GM12878 (cell line): ENCODE results near the gene ATP5MK. TPM values are rescaled to one million over a fixed set of nuclear protein-coding genes. Genes with fewer than 3 reads are reported as not detected.

Experiments used
- BMI1 ChIP-seq: fragments of 450-650 bp; IDR thresholded peaks from 2 replicates; pipeline ENCODE4 v1.6.1; 2016; ENCODE audit warnings: mild to moderate bottlenecking, moderate library complexity, borderline replicate concordance
- CEBPB ChIP-seq, 2 experiments: fragments of 150-350 bp in 1 of 2; IDR thresholded peaks; 2 replicates each; pipeline ENCODE4 v1.6.1; 2012 to 2014; ENCODE audit warnings: low read depth in 2 of 2, low read length in 2 of 2, borderline replicate concordance in 1 of 2, inconsistent platforms in 1 of 2
- DPF2 ChIP-seq: fragments of 450-650 bp; IDR thresholded peaks from 2 replicates; pipeline ENCODE4 v1.6.1; 2017; ENCODE audit warnings: mild to moderate bottlenecking
- FOXK2 ChIP-seq: fragments of 450-650 bp; IDR thresholded peaks from 2 replicates; pipeline ENCODE4 v1.6.1; 2017; ENCODE audit warnings: mild to moderate bottlenecking, moderate library complexity
- HDAC2 ChIP-seq: fragments of 200-600 bp; sonication (generic); IDR thresholded peaks from 2 replicates; pipeline ENCODE4 v1.6.1; 2017
- IKZF2 ChIP-seq, 2 experiments: fragments of 450-650 bp; IDR thresholded peaks; 2 replicates each; pipeline ENCODE4 v1.6.1; 2017; ENCODE audit warnings: mild to moderate bottlenecking in 2 of 2, moderate library complexity in 2 of 2
- IRF4 ChIP-seq: IDR thresholded peaks from 2 replicates; pipeline ENCODE4 v1.6.1; 2011; ENCODE audit warnings: low read depth, low read length
- MLLT1 ChIP-seq: fragments of 450-650 bp; IDR thresholded peaks from 2 replicates; pipeline ENCODE4 v1.6.1; 2016; ENCODE audit warnings: mild to moderate bottlenecking
- NFIC ChIP-seq: IDR thresholded peaks from 2 replicates; pipeline ENCODE4 v1.6.1; 2012; ENCODE audit warnings: low read depth, mild to moderate bottlenecking, inconsistent platforms, low read length, moderate library complexity
- NR2F1 ChIP-seq: fragments of 450-650 bp; conservative IDR thresholded peaks from 2 replicates; pipeline ENCODE4 v1.6.1; 2017; ENCODE audit warnings: mild to moderate bottlenecking
- NRF1 ChIP-seq: conservative IDR thresholded peaks from 2 replicates; pipeline ENCODE4 v1.6.1; 2011; ENCODE audit warnings: mild to moderate bottlenecking, low read depth, low read length, improper control_type of control experiment
- POLR2AphosphoS2 ChIP-seq: IDR thresholded peaks from 2 replicates; pipeline ENCODE4 v1.6.1; 2011; ENCODE audit warnings: low read depth, mild to moderate bottlenecking, low read length, improper control_type of control experiment, moderate library complexity
- POLR2AphosphoS5 ChIP-seq: IDR thresholded peaks from 2 replicates; pipeline ENCODE4 v1.6.1; 2011; ENCODE audit warnings: mild to moderate bottlenecking, low read length, inconsistent platforms
- RBBP5 ChIP-seq: fragments of 200-600 bp; sonication (generic); conservative IDR thresholded peaks from 2 replicates; pipeline ENCODE4 v1.6.1; 2016
- RELA ChIP-seq: fragments of 450-650 bp; IDR thresholded peaks from 2 replicates; pipeline ENCODE4 v1.8.0; 2014; ENCODE audit warnings: borderline replicate concordance; ENCODE audit not compliant: partially characterized antibody
- SUPT20H ChIP-seq: IDR thresholded peaks from 2 replicates; pipeline ENCODE4 v1.6.1; 2011; ENCODE audit warnings: low read depth, mild to moderate bottlenecking, low read length, moderate library complexity, borderline replicate concordance; ENCODE audit not compliant: control insufficient read depth
- TAF1 ChIP-seq: IDR thresholded peaks from 2 replicates; pipeline ENCODE4 v1.6.1; 2011; ENCODE audit warnings: mild to moderate bottlenecking, low read depth, low read length, borderline replicate concordance
- TBL1XR1 ChIP-seq: IDR thresholded peaks from 2 replicates; pipeline ENCODE4 v1.6.1; 2012; ENCODE audit warnings: low read depth, low read length, improper control_type of control experiment
- polyA plus RNA-seq, 11 experiments: library from polyadenylated mRNA; depleted of rRNA in 4 of 11; unstranded in 6 of 11; stranded (reverse) in 5 of 11; fragments of >200 nt; fragmentation: Nextera tagmentation in 4 of 11; fragmentation: Illumina TruSeq in 1 of 11; extraction: Ambion mirVana in 4 of 11; extraction: Trizol in 1 of 11; gene quantifications; 1 replicate in 1 of 11; 2 replicates in 10 of 11; pipeline versions ENCODE4 v1.2.1 to v1.2.3, GENCODE V29; 2011 to 2016; ENCODE audit warnings: inconsistent platforms in 2 of 11, missing spikeins in 2 of 11, low read depth in 1 of 11
- total RNA-seq, 4 experiments: library from RNA; depleted of rRNA in 3 of 4; stranded (reverse); fragments of >200 nt in 3 of 4; fragmentation: Illumina TruSeq in 1 of 4; extraction: Trizol in 1 of 4; gene quantifications; 2 replicates each; pipeline versions ENCODE4 v1.2.1 to v1.2.3, GENCODE V29; 2013 to 2021
- TF ChIP-seq, protein P1 (sequence below): IDR thresholded peaks from 2 replicates; pipeline ENCODE4 v1.6.1; 2011; ENCODE audit warnings: borderline replicate concordance, low read depth, mild to moderate bottlenecking, moderate library complexity, low read length; ENCODE audit not compliant: insufficient read depth, poor library complexity, severe bottlenecking
- TF ChIP-seq, protein P2 (sequence below): fragments of 450-650 bp; IDR thresholded peaks from 2 replicates; pipeline ENCODE4 v1.6.1; 2018; ENCODE audit warnings: mild to moderate bottlenecking, low read depth, moderate library complexity; ENCODE audit not compliant: partially characterized antibody
- TF ChIP-seq, protein P3 (sequence below): fragments of 450-650 bp; formaldehyde crosslinking; IDR thresholded peaks from 2 replicates; pipeline ENCODE4 v1.4.0; 2020; ENCODE audit warnings: mild to moderate bottlenecking, moderate library complexity

ATP5MK gene
- total and polyA plus RNA-seq, 10 of the 15 experiments (the other 5 are each of a cell fraction or from before 2014, with no cell fraction given) = 240 to 1,790 (median 626) TPM

- TF ChIP-seq POLR2AphosphoS2 (0 out of 2 replicates have a peak, but pooled peaks have one; percentile 62), MLLT1 (peak; percentile 77; the same call in 1 of the 2 replicates), HDAC2 (no peak), NFIC (no peak), FOXK2 (peak; percentile 57), RELA (peak; percentile 42), RBBP5 (no peak), DPF2 (peak; percentile 8; the same call in 1 of the 2 replicates), POLR2AphosphoS5 (peak; percentile 98), CEBPB (IDR thresholded peaks at IDR 0.05; ENCODE audit: borderline replicate concordance in 1 of 2, low read depth in 2 of 2, low read length in 2 of 2) (no peak), TBL1XR1 (0 out of 2 replicates have a peak, but pooled peaks have one; percentile 19), NR2F1 (0 out of 2 replicates have a peak, but pooled peaks have one; percentile 33), TAF1 (peak; percentile 88), IRF4 (0 out of 2 replicates have a peak, but pooled peaks have one; percentile 6), IKZF2 (IDR thresholded peaks at IDR 0.05) (peak in 1 of 2 experiments; percentile 35; a peak in 1 of 4 replicates), SUPT20H (no peak), NRF1 (no peak), BMI1 (no peak)
- TF ChIP-seq, protein P1, sequence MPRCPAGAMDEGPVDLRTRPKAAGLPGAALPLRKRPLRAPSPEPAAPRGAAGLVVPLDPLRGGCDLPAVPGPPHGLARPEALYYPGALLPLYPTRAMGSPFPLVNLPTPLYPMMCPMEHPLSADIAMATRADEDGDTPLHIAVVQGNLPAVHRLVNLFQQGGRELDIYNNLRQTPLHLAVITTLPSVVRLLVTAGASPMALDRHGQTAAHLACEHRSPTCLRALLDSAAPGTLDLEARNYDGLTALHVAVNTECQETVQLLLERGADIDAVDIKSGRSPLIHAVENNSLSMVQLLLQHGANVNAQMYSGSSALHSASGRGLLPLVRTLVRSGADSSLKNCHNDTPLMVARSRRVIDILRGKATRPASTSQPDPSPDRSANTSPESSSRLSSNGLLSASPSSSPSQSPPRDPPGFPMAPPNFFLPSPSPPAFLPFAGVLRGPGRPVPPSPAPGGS = peak; percentile 22
- TF ChIP-seq, protein P2, sequence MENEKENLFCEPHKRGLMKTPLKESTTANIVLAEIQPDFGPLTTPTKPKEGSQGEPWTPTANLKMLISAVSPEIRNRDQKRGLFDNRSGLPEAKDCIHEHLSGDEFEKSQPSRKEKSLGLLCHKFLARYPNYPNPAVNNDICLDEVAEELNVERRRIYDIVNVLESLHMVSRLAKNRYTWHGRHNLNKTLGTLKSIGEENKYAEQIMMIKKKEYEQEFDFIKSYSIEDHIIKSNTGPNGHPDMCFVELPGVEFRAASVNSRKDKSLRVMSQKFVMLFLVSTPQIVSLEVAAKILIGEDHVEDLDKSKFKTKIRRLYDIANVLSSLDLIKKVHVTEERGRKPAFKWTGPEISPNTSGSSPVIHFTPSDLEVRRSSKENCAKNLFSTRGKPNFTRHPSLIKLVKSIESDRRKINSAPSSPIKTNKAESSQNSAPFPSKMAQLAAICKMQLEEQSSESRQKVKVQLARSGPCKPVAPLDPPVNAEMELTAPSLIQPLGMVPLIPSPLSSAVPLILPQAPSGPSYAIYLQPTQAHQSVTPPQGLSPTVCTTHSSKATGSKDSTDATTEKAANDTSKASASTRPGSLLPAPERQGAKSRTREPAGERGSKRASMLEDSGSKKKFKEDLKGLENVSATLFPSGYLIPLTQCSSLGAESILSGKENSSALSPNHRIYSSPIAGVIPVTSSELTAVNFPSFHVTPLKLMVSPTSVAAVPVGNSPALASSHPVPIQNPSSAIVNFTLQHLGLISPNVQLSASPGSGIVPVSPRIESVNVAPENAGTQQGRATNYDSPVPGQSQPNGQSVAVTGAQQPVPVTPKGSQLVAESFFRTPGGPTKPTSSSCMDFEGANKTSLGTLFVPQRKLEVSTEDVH = peak; percentile 93
- TF ChIP-seq, protein P3, sequence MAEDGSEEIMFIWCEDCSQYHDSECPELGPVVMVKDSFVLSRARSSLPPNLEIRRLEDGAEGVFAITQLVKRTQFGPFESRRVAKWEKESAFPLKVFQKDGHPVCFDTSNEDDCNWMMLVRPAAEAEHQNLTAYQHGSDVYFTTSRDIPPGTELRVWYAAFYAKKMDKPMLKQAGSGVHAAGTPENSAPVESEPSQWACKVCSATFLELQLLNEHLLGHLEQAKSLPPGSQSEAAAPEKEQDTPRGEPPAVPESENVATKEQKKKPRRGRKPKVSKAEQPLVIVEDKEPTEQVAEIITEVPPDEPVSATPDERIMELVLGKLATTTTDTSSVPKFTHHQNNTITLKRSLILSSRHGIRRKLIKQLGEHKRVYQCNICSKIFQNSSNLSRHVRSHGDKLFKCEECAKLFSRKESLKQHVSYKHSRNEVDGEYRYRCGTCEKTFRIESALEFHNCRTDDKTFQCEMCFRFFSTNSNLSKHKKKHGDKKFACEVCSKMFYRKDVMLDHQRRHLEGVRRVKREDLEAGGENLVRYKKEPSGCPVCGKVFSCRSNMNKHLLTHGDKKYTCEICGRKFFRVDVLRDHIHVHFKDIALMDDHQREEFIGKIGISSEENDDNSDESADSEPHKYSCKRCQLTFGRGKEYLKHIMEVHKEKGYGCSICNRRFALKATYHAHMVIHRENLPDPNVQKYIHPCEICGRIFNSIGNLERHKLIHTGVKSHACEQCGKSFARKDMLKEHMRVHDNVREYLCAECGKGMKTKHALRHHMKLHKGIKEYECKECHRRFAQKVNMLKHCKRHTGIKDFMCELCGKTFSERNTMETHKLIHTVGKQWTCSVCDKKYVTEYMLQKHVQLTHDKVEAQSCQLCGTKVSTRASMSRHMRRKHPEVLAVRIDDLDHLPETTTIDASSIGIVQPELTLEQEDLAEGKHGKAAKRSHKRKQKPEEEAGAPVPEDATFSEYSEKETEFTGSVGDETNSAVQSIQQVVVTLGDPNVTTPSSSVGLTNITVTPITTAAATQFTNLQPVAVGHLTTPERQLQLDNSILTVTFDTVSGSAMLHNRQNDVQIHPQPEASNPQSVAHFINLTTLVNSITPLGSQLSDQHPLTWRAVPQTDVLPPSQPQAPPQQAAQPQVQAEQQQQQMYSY = no peak
Measured at GRCh38 chr10:103396067-103396788, at the start of gene ATP5MK, which contains the start of gene PDCD11 (continued).
